ENCODE measurements around the gene TOMM40.

The TOMM40 gene

GRCh38 chr19:44948763-44949374 lies 57.8 kb downstream of the TOMM40 start:
- no peak overlapping the region for H3K27ac ChIP-seq (ENCODE audit: low read length)
- H3K27me3 ChIP-seq (ENCODE audit: insufficient read depth, low read length): no peaks in the 10 kb centered on the region
- no peak overlapping the region for H3K9ac ChIP-seq (ENCODE audit: low read depth, low read length)
- H3K4me3 ChIP-seq (ENCODE audit: low read length): no peak overlapping the region
- H3K4me1 ChIP-seq (ENCODE audit: insufficient read depth, low read length): 0 out of 2 replicates have a peak, but pooled peaks cover 3% of the 10 kb centered on the region
- H3K36me3 ChIP-seq (ENCODE audit: insufficient read depth, low read depth, low read length): no peaks in the 10 kb centered on the region
- no peaks in the 10 kb centered on the region for H3K9me3 ChIP-seq (ENCODE audit: insufficient read depth, low read depth, low read length)

- Histone ChIP-seq H3K36me3 (ENCODE audit: insufficient read depth, low read depth, low read length) (no peaks in the 10 kb centered on the region), H3K9me3 (ENCODE audit: insufficient read depth, low read depth, low read length) (no peaks in the 10 kb centered on the region), H3K4me3 (ENCODE audit: low read length) (no peak overlapping the region), H3K27ac (ENCODE audit: low read length) (no peak overlapping the region), H3K4me1 (ENCODE audit: insufficient read depth, low read length) (0 out of 2 replicates have a peak, but pooled peaks cover 3% of the 10 kb centered on the region), H3K27me3 (ENCODE audit: insufficient read depth, low read length) (no peaks in the 10 kb centered on the region), H3K9ac (ENCODE audit: low read depth, low read length) (no peak overlapping the region)
Measured at GRCh38 chr19:44949550-44949949, 58.5 kb downstream of the TOMM40 start.

GRCh38 chr19:44951179-44952159 lies 60.4 kb downstream of the TOMM40 start:
- no peak overlapping the region for H3K9ac ChIP-seq (ENCODE audit: low read depth, low read length)
- H3K27ac ChIP-seq (ENCODE audit: low read length): no peak overlapping the region
- H3K4me1 ChIP-seq (ENCODE audit: insufficient read depth, low read length): peaks cover 9% of the 10 kb centered on the region
- H3K9me3 ChIP-seq (ENCODE audit: insufficient read depth, low read depth, low read length): no peaks in the 10 kb centered on the region
- no peak overlapping the region for H3K4me3 ChIP-seq (ENCODE audit: low read length)
- H3K27me3 ChIP-seq (ENCODE audit: insufficient read depth, low read length): no peaks in the 10 kb centered on the region
- H3K36me3 ChIP-seq (ENCODE audit: insufficient read depth, low read depth, low read length): no peaks in the 10 kb centered on the region
